KMS-11 (cell line): Measurements from ENCODE around the gene TMEM158.

Experiments used
- H2AFZ ChIP-seq: fragments of 200-600 bp; sonication (generic); 2 replicates; pipeline ENCODE4 v1.6.1; 2016; ENCODE audit warnings: antibody characterized with exemption, mixed run types, low read depth
- H3K27ac ChIP-seq: fragments of 200-600 bp; sonication (generic); 2 replicates; pipeline ENCODE4 v1.6.1; 2016; ENCODE audit warnings: mild to moderate bottlenecking, mixed run types
- H3K27me3 ChIP-seq: fragments of 200-600 bp; sonication (generic); 2 replicates; pipeline ENCODE4 v1.6.1; 2017; ENCODE audit warnings: mild to moderate bottlenecking, low read depth, mixed run types, moderate library complexity; ENCODE audit not compliant: insufficient read depth
- H3K36me3 ChIP-seq: fragments of 200-600 bp; sonication (generic); 2 replicates; pipeline ENCODE4 v1.6.1; 2017; ENCODE audit warnings: mild to moderate bottlenecking, mixed run types; ENCODE audit not compliant: insufficient read depth
- H3K4me1 ChIP-seq: fragments of 200-600 bp; sonication (generic); 2 replicates; pipeline ENCODE4 v1.6.1; 2016; ENCODE audit warnings: mild to moderate bottlenecking, low read depth, mixed run types; ENCODE audit not compliant: poor library complexity, severe bottlenecking
- H3K4me2 ChIP-seq: fragments of 200-600 bp; sonication (generic); 2 replicates; pipeline ENCODE4 v1.7.0; 2016; ENCODE audit warnings: mild to moderate bottlenecking, mixed run types
- H3K4me3 ChIP-seq: fragments of 200-600 bp; sonication (generic); IDR thresholded peaks from 2 replicates; pipeline ENCODE4 v1.6.1; 2017; ENCODE audit warnings: low read depth, low read length, mixed read lengths; ENCODE audit not compliant: insufficient read depth
- H3K79me2 ChIP-seq: fragments of 200-600 bp; sonication (generic); 2 replicates; pipeline ENCODE4 v1.6.1; 2016; ENCODE audit warnings: low read depth, mixed run types; ENCODE audit not compliant: insufficient read depth
- H3K9ac ChIP-seq: fragments of 200-600 bp; sonication (generic); 2 replicates; pipeline ENCODE4 v1.6.1; 2016; ENCODE audit warnings: mild to moderate bottlenecking, mixed run types
- H4K20me1 ChIP-seq: fragments of 200-600 bp; sonication (generic); 2 replicates; pipeline ENCODE4 v1.6.1; 2016; ENCODE audit warnings: mild to moderate bottlenecking, mixed run types; ENCODE audit not compliant: insufficient read depth
- TF ChIP-seq, protein P1 (sequence below): fragments of 200-600 bp; sonication (generic); conservative IDR thresholded peaks from 2 replicates; pipeline ENCODE4 v1.6.1; 2017; ENCODE audit warnings: low read depth, mild to moderate bottlenecking, antibody characterized with exemption, low read length, moderate library complexity, mixed read lengths

TMEM158 gene

DNA sequence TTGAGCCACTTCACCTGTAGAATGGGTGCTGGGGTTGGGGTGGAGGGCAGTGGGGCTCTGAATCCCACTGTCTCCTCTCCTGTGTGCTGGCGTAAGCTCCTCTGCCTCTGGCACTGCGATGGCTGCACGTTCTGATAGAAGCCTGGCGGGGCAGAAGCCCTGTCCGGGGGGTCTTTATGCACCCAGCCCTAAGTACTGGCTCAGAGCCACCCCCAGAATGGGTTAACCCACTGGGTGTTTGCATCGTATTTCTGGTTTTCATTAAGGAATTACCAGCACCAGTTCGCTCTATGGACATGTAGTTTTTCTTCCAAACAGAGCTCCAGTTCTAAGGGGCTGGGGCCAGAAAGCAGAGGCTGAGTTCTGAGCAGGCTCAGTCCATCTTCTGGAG, 42.2 kb downstream of the TMEM158 start:
- Histone ChIP-seq H3K79me2 (no peaks in the 10 kb centered on the region), H3K27ac (no peak overlapping the region), H3K36me3 (no peaks in the 10 kb centered on the region), H3K4me2 (no peak overlapping the region), H4K20me1 (no peaks in the 10 kb centered on the region), H3K4me1 (peaks cover 33% of the 10 kb centered on the region), H2AFZ (no peak overlapping the region), H3K9ac (no peak overlapping the region), H3K27me3 (no peaks in the 10 kb centered on the region), H3K4me3 (no peak overlapping the region)
- TF ChIP-seq, protein P1, sequence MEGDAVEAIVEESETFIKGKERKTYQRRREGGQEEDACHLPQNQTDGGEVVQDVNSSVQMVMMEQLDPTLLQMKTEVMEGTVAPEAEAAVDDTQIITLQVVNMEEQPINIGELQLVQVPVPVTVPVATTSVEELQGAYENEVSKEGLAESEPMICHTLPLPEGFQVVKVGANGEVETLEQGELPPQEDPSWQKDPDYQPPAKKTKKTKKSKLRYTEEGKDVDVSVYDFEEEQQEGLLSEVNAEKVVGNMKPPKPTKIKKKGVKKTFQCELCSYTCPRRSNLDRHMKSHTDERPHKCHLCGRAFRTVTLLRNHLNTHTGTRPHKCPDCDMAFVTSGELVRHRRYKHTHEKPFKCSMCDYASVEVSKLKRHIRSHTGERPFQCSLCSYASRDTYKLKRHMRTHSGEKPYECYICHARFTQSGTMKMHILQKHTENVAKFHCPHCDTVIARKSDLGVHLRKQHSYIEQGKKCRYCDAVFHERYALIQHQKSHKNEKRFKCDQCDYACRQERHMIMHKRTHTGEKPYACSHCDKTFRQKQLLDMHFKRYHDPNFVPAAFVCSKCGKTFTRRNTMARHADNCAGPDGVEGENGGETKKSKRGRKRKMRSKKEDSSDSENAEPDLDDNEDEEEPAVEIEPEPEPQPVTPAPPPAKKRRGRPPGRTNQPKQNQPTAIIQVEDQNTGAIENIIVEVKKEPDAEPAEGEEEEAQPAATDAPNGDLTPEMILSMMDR, result no peak

DNA sequence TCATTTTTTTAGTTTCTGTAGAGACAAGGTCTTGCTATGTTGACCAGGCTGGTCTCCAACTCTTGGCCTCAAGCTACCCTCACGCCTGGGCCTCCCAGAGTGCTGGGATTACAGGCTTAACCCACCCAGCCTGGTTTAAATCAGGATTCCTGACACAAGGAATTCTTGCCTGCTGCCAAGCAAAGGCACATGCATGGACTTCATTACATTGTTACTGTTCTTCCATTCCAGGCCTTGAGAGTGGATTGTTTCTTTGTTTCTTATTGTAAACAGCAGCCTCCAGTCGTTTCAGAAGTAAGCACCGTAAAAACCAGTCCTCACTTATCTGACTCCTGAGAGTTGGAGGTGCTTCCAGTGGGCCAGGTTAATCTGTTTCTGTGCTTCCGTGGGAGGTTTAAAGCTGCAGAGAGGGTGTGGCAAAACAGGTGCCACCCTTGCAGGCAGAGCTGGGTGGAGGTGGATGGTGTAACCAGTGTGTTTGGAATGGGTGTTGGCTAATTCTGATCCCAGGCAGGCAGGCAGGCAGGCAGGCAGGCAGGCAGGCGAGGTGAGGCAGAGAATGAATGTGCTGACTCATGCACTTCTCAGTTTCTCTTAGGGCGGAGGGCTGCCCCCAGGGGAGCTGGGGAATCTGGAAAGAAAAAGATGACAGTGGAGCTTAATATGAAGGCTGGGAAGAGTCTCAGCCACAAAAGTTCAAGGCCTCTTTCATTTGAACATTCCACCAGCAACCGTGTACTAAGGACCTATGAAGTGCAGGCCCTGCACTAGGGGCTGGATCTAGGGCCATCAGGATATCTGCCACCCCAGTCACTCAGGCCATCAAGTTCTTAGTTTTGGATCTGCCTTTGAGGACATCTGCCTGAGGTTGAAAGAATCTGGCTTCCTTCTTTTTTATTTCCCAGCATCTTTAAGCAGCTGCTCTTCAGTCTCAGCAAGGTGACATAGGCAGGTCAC, 42.9 kb downstream of the TMEM158 start:
- Histone ChIP-seq H3K27me3 (no peaks in the 10 kb centered on the region), H3K4me2 (no peak overlapping the region; the same call in 1 of the 2 replicates), H3K36me3 (no peaks in the 10 kb centered on the region), H3K4me1 (peaks cover 33% of the 10 kb centered on the region), H2AFZ (no peak overlapping the region), H3K9ac (no peak overlapping the region), H3K4me3 (no peak overlapping the region), H4K20me1 (no peaks in the 10 kb centered on the region), H3K27ac (no peak overlapping the region), H3K79me2 (no peaks in the 10 kb centered on the region)
- TF ChIP-seq, protein P1, result no peak

DNA sequence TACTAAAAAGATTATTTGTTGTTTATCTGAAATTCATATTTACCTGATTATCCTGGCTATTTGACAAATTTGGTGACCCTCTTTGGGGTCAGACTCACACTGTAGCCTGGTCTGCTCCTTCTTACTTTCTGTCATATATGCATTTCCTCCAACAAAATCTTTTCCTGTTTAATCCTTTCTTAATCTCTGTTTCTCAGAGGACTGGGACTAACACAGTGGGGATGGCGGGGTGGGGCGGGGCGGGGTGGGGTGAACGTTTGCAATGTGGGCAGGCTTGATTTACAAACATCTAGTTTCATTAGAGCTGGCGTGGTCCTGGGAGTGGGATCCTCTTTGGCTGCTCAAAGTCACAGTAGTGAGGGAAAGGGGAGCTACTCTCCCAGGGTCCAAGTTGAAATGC, 44.6 kb downstream of the TMEM158 start:
- Histone ChIP-seq H3K79me2 (no peaks in the 10 kb centered on the region), H4K20me1 (no peaks in the 10 kb centered on the region), H3K4me1 (peaks cover 33% of the 10 kb centered on the region), H3K9ac (no peak overlapping the region), H3K27ac (no peak overlapping the region), H3K27me3 (no peaks in the 10 kb centered on the region), H3K4me3 (no peak overlapping the region), H2AFZ (no peak overlapping the region), H3K36me3 (no peaks in the 10 kb centered on the region), H3K4me2 (no peak overlapping the region)
- TF ChIP-seq, protein P1, result no peak

DNA sequence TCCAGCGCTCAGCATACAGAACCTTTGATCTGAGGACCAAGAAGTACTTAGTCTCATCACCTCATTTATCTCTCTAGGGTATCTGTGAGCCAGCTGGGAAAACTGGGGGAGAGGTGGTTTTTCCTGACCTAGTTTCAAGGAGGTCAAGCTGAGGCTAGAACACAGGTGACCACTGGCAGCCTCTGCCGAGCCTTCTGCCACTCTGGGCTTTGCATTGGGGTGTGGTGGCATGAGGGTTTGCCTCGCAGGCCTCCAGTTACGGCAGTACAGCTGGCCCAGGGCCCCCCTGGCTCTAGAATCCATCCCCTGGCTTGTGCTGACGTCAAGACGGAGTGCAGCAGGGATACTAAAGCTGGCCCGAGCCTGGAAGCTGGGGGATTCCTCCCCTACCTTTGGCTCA, 45.2 kb downstream of the TMEM158 start:
- TF ChIP-seq, protein P1, result no peak
- H4K20me1 ChIP-seq, result no peaks in the 10 kb centered on the region
- no peak overlapping the region for H2AFZ ChIP-seq
- H3K79me2 ChIP-seq, result no peaks in the 10 kb centered on the region
- no peaks in the 10 kb centered on the region for H3K36me3 ChIP-seq
- H3K27me3 ChIP-seq, result no peaks in the 10 kb centered on the region
- no peak overlapping the region for H3K4me3 ChIP-seq
- peaks cover 33% of the 10 kb centered on the region for H3K4me1 ChIP-seq
- H3K27ac ChIP-seq, result no peak overlapping the region
- H3K4me2 ChIP-seq, result no peak overlapping the region
- H3K9ac ChIP-seq, result no peak overlapping the region
